GM12878 (cell line): Measurements from ENCODE around the gene IQCH.

Experiments used
- BHLHE40 ChIP-seq, 2 experiments: fragments of 450-650 bp in 1 of 2; IDR thresholded peaks; 2 replicates each; pipeline ENCODE4 v1.6.1; 2011 to 2017; ENCODE audit warnings: low read depth in 2 of 2, borderline replicate concordance in 1 of 2, improper control_type of control experiment in 1 of 2, low read length in 1 of 2, mild to moderate bottlenecking in 1 of 2
- CTCF ChIP-seq, 3 experiments: IDR thresholded peaks in 2 of 3; conservative IDR thresholded peaks in 1 of 3; 2 replicates each; pipeline ENCODE4 v1.5.1; 2011; ENCODE audit warnings: low read depth in 3 of 3, low read length in 3 of 3, mild to moderate bottlenecking in 3 of 3, control low read depth in 2 of 3, moderate library complexity in 2 of 3, inconsistent platforms in 1 of 3, mixed read lengths in 1 of 3; ENCODE audit not compliant: control insufficient read depth in 2 of 3, insufficient read depth in 1 of 3; ENCODE audit errors: extremely low read depth in 1 of 3
- ESRRA ChIP-seq: IDR thresholded peaks from 2 replicates; pipeline ENCODE4 v1.6.1; 2012; ENCODE audit warnings: mild to moderate bottlenecking, low read length, improper control_type of control experiment
- MXI1 ChIP-seq: fragments of 150-350 bp; IDR thresholded peaks from 2 replicates; pipeline ENCODE4 v1.6.1; 2011; ENCODE audit warnings: low read depth, mild to moderate bottlenecking, inconsistent platforms, low read length, improper control_type of control experiment
- POLR2A ChIP-seq: IDR thresholded peaks from 2 replicates; pipeline ENCODE4 v1.6.1; 2011; ENCODE audit warnings: low read depth, mild to moderate bottlenecking, low read length
- POLR2AphosphoS2 ChIP-seq: IDR thresholded peaks from 2 replicates; pipeline ENCODE4 v1.6.1; 2011; ENCODE audit warnings: low read depth, mild to moderate bottlenecking, low read length, improper control_type of control experiment, moderate library complexity
- TARDBP ChIP-seq: IDR thresholded peaks from 2 replicates; pipeline ENCODE4 v1.6.1; 2016; ENCODE audit warnings: borderline replicate concordance

- TF ChIP-seq POLR2AphosphoS2 = no peak
- TF ChIP-seq POLR2A = no peak
- TF ChIP-seq ESRRA = no peak
- no peak for TF ChIP-seq BHLHE40 (IDR thresholded peaks at IDR 0.05; ENCODE audit: borderline replicate concordance in 1 of 2, low read depth in 2 of 2, low read length in 1 of 2)
- no peak for TF ChIP-seq TARDBP
- TF ChIP-seq MXI1 = no peak
- no peak for TF ChIP-seq CTCF (IDR thresholded peaks at IDR 0.05 in 2 of 3, conservative IDR thresholded peaks at IDR 0.05 in 1 of 3; ENCODE audit: control insufficient read depth in 2 of 3, extremely low read depth in 1 of 3, insufficient read depth in 1 of 3, low read depth in 3 of 3, low read length in 3 of 3)
Observed at GRCh38 chr15:67509918-67510317, 255.3 kb downstream of the IQCH start.
